GM11168 (cell line): ENCODE measurements around the gene DEPDC4.
"Not testable (repeated sequence)": the region's sequence is repeated elsewhere in the genome, so short reads cannot be mapped to it uniquely, and the experiment has no call there.

Experiments
- in situ Hi-C: fragments of 300-500 bp; cut with MboI; formaldehyde crosslinking; loops from one replicate; pipeline ENCODE4 v1.12.0; 2022; ENCODE audit warnings: low sequenced_read_pairs; ENCODE audit not compliant: unreplicated experiment

The DEPDC4 gene

DNA sequence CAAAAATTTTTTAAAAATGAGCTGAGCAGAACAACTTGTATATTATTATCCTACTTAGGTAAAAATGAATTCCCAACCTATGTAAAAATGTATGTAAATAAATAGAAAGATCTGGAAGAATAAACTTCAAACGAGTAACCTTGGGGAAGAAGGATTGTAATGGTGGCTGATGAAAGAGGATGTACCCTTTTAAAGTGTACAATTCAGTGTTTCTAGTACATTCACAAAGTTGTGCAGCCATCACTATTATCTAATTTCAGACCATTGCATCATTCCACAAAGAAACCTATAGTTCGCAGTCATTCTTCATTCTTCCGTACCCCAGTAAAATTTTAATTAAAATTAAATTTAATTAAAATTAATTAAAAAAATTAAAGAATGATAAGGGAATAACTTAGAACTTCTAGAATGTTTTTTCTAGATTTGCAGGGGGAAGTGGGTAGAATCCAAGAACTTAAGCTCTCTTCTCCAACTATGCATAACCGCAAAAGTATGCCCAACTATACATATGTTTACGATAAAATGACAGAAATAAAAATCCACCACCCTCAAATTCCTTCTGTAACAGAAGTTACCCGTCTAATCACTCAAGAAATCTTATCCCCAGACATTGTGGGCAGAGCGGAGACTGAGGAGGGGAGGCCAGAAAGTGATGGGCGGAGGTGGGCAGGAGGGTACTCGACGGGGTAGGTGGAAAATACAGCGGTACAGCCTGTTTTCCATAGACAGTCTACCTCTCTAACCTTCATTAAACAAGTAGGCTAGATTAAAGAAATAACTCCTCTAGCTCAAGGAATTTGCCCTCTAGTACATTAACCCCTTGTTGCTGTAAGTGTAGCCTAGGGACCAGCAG lies 921 bp downstream of the DEPDC4 start:
- in situ Hi-C loops: no loop called here

DNA sequence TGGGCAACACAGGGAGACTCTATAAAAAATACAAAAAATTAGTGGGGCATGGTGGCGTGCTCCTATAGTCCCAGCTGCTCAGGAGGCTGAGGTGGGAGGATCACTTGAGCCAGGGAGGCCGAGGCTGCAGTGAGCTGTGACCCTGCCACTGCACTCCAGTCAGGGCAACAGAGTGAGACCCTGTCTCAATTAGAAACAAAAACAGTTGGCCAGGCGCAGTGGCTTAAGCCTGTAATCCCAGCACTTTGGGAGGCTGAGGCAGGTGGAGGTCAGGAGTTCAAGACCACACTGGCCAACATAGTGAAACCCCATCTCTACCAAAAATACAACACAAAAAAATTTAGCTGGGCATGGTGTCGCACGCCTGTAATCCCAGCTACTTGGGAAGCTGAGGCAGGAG lies 1.8 kb downstream of the DEPDC4 start:
- in situ Hi-C loops: not testable (repeated sequence)

DNA sequence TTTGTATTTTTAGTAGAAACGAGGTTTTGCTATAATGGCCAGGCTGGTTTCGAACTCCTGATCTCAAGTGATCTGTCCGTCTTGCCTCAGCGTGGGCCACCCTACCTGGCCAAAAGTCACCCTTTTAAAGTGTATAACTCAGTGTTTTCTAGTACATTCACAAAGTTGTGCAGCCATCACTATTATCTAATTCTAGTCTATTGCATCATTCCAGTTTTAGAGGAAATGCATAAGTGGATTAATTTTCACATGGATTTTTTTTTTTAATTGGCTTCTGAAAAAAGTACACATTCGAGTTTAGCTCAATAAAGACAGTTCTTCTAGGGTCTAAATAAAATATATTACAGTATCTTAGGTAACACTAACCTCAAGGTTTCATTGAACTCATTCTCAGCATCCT lies 3.7 kb downstream of the DEPDC4 start:
- in situ Hi-C loops: no loop called here

DNA sequence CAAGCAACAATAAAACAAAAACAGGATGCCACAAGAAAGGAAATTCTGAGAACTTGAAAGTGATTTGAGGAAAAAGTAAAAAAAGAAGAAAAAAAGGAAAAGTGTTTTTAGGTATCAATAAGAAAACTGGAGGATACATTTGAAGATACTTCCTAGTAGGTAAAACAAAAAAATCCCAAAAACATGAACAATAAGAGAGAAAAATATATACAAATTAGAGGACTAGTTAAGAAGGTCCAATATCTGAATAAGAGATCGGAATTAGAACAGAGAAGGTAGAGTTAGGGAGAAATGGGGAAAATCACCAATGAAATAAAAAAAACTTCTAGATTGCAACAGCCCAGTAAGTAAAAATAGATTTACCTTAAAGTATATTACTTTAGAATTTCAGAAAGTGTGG lies 8.8 kb downstream of the DEPDC4 start:
- in situ Hi-C loops: no loop called here

DNA sequence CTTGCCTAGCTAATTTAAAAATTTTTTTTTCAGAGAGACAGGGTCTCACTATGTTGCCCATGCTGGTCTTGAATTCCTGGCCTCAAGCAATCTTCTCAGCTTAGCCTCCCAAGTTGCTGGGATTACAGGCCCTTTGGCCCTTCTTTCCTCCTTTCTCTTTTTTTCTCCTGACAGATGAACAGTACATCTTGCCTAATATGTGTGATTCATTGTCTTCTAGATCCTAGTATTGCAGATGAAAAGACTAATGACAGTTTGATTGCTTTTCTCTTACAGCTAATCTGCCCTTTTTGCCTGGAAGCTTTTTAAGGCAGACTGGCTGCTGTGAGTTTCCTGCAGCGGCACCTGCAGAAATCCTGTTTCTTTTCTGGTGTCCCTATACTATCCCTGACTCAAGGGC lies 12.0 kb downstream of the DEPDC4 start:
- in situ Hi-C loops: no loop called here

DNA sequence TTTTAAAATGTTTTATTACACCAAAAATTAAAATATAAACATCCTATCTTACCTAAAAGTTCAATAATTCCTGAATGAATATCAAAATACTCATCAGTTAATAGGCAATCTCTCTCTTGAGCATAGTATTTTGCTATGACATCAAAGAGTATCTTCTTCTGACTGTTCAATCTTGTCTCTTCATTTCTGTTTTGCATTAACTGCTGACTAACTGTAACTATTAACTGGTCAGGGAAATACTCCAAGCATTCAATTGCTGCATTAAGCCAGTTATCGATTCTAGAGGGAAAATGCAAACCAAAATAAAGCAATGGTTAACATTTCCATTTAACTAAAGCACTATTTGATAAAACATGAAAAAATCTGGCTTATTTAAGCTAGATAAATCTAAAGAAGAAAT lies 13.4 kb downstream of the DEPDC4 start:
- in situ Hi-C loops: no loop called here

DNA sequence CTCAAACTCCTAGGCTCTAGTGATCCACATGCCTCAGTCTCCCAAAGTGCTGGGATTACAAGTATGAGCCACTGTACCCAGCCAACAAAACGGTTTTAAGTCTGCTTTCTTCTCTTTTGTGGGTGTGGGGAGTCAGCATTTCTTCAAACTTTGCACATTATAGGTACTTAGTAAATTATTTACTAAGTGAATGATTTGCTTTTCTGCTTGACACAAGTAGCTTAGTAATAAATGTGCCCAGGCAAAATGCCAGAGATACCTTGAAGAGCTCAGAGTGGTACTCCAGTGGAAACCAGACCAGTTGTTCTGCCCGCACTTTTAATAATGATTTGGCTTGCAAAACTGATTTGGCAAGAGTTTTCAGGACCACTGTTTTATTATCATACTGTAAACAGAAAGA lies 15.0 kb downstream of the DEPDC4 start:
- in situ Hi-C loops: no loop called here

DNA sequence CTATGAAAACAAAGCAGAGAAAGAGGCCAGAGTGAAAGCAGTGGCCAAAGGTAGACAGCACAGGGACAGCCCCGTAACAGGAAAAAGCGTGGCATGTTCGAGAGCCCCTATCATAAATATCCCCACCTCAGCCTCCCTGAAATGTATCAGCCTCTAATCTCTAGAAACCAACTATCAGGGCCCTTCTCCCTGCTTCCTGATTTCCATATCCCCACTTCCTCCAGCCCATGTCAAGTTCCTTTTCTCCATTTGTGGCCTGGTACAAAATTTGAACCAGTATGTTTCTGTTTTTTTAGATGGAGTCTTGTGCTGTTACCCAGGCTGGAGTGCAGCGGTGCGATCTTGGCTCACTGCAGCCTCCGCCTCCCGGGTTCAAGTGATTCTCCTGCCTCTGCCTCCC lies 16.9 kb downstream of the DEPDC4 start:
- in situ Hi-C loops: loop anchor here (25.0 kb wide), 1 partner anchor 312 kb away; the partner anchor contains the start of gene GAS2L3

DNA sequence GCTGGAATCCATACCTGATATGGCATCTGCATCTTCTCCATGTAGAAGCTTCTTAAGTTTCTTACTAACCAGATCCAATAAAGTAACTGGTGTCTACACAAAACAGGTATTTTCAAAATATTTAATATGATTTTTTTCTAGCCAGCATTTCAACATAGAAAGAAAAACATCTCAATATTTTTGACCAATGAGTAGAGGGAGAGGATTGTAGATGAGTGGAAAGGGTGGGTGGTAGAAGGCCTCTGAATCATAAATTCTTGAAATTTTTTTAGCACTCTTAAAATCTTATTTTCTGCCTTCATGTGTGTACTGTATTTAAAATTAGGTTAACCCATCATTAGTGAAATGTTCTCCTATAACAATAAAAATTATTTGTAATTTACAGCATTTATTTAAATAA lies 18.0 kb downstream of the DEPDC4 start:
- in situ Hi-C loops: loop anchor here (25.0 kb wide), 1 partner anchor 313 kb away; the partner anchor contains the start of gene GAS2L3

DNA sequence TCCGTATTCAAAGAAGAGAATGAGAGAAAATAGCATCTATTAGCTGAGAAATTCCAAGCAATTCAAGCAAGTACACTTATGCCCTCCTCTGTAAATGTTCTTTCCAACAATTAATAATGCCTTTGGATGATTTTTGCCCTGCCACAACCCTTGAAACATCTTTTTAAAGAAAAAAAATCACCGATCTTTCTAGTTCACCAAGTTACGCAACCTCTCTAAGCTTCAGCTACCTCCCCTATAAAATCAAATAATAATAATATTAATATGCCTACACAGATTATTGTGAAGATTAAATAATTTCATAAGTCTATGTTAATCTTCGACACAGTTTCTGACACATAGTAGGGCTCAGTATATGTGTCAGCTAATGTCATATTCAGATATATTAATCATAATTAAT lies 19.1 kb downstream of the DEPDC4 start:
- in situ Hi-C loops: loop anchor here (25.0 kb wide), 1 partner anchor 315 kb away; the partner anchor contains the start of gene GAS2L3

DNA sequence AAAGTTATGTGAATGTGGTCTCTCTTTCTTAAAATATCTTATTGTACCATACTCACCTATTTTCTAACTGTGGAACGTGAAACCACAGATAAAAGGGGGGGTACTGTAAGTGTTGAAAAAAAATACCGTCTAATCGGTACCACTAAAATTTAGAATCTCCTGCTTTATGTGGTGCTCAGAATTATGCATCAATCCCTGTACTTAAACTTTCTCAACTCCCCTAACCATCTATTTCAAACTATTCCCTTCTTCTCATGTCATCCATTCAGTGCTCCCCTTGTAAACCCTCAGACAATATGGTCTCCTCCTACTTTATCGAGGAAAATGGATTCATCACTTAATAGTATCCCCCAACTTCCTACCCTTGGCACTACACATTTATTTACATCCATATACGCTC lies 23.7 kb downstream of the DEPDC4 start:
- in situ Hi-C loops: loop anchor here (25.0 kb wide), 1 partner anchor 319 kb away; the partner anchor contains the start of gene GAS2L3

DNA sequence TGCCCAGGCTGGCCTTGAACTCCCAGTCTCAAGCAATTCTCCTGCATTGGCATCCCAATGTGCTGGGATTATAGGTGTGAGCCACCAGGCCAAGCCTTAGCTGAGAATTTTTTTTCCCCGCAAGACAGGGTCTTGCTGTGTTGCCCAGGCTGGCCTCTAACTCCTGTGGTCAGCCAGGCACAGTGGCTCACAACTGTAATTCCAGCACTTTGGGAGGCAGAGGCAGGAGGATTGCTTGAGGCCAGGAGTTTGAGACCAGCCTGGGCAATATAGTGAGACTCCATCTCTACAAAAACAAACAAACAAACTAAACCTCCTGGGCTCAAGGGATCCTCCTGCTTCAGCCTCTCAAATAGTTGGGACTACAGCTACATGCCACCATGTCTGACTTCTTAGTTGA lies 27.3 kb downstream of the DEPDC4 start:
- in situ Hi-C loops: loop anchor here (5.0 to 25.0 kb wide), 2 partner anchors 163 to 323 kb away; partner anchors contain the start of gene GAS2L3

DNA sequence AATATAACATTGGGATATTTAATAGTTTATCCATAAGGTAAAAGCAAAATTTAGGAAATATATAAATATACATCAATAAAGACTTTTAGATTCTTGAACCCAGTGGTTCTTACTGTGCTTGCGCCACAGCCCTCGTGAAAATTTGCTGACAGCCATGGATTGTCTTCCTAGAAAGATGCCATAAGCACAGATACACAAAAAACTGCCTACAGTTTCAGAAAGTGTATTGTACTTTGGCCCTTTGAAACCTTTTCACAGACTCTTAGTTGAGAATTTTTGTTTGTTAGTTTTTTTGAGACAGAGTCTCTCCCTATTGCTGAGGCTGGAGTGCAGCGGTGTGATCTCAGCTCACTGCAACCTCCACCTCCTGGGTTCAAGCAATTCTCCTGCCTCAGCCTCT lies 28.1 kb downstream of the DEPDC4 start:
- in situ Hi-C loops: loop anchor here (5.0 to 25.0 kb wide), 2 partner anchors 164 to 324 kb away; partner anchors contain the start of gene GAS2L3

DNA sequence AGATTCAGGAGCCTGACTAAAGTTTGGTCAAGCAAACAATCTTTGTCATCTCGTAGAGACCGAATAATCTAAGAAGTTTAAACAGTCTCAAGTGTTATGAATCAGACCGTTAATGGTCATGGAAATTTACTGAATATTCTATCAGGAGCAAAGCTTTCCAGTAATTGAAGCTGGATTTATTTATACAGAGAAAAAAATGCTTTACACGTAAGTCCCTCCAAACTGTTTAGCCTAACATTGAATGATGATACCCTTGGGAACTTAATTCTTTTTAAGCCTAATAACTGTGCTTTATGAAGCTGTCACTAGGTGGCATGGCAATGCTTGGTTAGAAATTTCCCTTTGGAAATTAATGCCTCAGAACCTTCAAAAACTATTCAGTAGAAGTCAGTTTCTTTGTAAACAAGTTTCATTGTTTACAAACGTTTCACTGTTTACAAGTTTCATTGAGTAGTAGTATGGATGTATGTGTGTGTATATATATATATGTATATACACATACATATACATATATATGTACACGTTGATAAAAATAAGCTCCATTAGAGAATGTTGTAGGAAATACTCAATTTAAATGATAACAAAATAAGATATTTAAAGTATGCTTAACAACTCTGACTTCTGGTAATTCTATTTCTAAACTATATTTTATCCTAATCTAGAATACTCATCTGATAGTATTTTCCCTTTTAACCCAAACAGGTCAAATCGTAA lies 32.1 kb downstream of the DEPDC4 start:
- in situ Hi-C loops: loop anchor here (5.0 to 25.0 kb wide), 2 partner anchors 168 to 328 kb away; partner anchors contain the start of gene GAS2L3

DNA sequence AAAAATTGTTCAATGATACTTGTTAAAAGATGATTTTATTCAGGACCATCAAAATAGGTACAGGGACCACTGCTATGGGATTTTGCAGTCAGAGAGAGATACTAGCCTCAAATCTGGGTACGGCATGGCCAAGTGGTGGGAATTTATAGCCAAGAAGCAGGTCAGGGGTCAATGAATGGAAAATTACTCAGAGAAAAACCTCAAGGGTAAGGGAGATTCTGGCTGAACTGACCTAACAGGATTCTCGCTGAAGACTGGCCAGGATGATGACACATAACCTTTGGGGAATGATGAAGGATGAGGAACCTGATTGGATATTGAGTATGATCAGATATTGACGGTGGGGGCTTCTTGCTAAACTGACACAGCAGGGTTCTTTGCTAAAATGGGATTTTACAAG lies 32.7 kb downstream of the DEPDC4 start:
- in situ Hi-C loops: loop anchor here (25.0 kb wide), 1 partner anchor 328 kb away; the partner anchor contains the start of gene GAS2L3

DNA sequence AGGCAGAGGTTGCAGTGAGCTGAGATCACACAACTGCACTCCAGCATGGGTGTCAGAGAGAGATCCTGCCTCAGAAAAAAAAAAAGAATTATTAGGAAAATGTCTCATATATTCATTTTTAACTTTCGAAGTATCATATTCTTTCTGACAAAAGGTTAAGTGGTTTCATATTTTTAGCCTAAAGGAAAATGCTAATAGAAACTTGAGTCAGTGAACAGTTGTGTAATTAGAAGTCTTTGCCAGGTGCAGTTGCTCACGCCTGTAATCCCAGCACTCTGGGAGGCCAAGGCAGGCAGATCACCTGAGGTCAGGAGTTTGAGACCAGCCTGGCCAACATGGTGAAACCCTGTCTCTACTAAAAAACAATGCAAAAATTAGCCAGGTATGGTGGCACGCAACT lies 35.0 kb downstream of the DEPDC4 start:
- in situ Hi-C loops: loop anchor here (25.0 kb wide), 1 partner anchor 330 kb away; the partner anchor contains the start of gene GAS2L3

DNA sequence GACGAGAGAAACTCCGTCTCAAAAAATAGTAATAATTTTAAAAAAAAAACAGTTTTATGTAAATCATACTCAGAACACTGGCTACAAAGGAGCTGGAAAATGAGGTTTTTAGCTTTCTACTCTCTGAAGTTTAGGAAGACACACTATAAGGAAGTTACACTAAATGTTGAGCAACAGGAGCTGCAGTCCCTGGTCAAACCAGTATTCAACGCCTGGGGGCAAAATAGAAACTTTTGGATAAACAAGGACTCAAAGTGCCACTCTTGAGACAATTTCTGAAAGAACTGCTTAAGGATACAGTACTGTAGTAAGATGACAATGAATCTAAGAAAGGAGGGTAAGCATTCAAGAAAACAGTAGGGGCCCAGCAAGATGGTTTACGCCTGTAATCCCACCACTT lies 37.0 kb downstream of the DEPDC4 start:
- in situ Hi-C loops: loop anchor here (25.0 kb wide), 1 partner anchor 332 kb away; the partner anchor contains the start of gene GAS2L3

DNA sequence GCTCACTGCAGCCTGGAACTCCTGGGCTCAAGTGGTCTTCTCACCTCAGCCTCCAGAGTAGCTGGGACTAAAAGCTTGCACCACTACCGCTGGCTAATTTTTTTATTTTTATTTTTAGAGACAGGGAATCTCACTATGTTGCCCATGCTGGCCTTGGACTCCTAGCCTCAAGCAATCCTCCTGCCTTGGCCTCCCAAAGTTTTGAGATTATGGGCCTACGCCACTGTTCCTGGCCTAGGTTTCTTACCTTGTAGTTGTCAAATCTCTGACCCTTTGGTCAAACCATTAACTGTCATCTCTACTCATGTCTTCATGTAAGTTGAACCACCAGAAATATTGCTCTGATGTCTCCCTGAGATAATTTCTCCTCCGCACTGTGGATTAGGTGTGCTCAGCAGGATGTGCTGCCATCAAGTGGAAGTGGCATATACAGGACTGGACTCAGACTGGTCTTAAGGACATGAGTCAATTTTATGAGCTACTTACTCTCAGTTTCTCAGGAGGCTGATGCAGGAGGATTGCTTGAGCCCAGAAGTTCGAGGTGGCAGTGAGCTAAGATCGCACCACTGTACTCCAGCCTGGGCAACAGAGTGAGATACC lies 37.7 kb downstream of the DEPDC4 start:
- in situ Hi-C loops: loop anchor here (25.0 kb wide), 1 partner anchor 333 kb away; the partner anchor contains the start of gene GAS2L3

DNA sequence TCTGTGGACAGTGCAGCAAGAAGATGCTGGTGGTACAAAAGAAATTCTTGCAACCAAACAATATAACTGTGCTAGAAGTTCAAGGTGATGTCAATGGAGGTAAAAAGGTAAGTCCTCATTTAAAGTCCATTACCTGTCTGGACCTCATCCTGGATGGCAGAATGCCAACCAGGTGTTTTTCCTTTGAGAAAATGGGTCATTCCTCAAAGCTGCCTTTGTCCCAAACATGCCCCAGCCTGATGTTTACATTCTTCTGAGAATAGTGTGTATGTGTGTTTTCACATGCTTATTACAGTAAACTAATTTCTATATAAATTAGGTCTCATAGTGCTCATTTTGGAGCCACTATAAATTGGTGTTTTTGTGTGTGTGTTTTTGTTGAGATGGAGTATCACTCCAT lies 41.4 kb downstream of the DEPDC4 start:
- in situ Hi-C loops: loop anchor here (25.0 kb wide), 1 partner anchor 337 kb away; the partner anchor contains the start of gene GAS2L3

DNA sequence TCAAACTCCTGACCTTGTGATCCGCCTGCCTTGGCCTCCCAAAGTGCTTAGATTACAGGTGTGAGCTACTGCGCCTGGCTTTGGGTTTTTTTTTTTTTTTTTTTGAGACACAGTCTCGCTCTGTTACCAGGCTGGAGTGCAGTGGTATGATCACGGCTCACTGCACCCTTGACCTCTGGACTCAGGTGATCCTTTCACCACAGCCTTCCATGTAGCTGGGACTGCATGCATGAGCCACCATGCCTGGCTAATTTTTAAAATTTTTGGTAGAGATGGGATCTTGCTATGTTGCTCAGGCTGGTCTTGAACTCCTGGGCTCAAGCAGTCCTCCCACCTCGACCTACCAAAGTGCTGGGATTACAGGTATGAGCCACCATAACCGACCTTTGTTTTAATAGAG lies 44.7 kb downstream of the DEPDC4 start:
- in situ Hi-C loops: not testable (repeated sequence)
